MCF 10A (cell line): ENCODE data around the gene DNM3. TPM values are rescaled to one million over a fixed set of nuclear protein-coding genes. Genes with fewer than 3 reads are reported as not detected.
A peak's percentile ranks its signal among the peaks of the same experiment; 100 is the strongest.

Experiments
- BruUV-seq: library from RNA; stranded (reverse); fragments of 400-500 nt; replicated peaks from 2 replicates; lab custom pipeline; 2021; lab: Mats Ljungman, UMichigan
- CTCF ChIA-PET: fragments of 300-600 bp; sonication (Branson Sonifier 250); formaldehyde crosslinking; extraction: SDS; loops from one replicate; lab custom pipeline; 2021; ENCODE audit warnings: antibody characterized with exemption, inconsistent platforms; lab: Yijun Ruan, JAX
- POLR2A ChIA-PET: fragments of 300-600, 350-650 bp; sonication (Branson Sonifier 250); formaldehyde crosslinking; extraction: SDS; loops from one replicate; lab custom pipeline; 2020; ENCODE audit warnings: antibody characterized with exemption, inconsistent platforms; lab: Yijun Ruan, JAX
- DNase-seq: peaks from one replicate; pipeline ENCODE4 v3.0.0-alpha.2; 2018; ENCODE audit not compliant: unreplicated experiment
- H3K27ac Mint-ChIP-seq: one replicate; pipeline ENCODE4 v1.8.0; 2022; ENCODE audit warnings: mild to moderate bottlenecking, low read depth, mixed read lengths; ENCODE audit not compliant: unreplicated experiment
- H3K27me3 Mint-ChIP-seq: one replicate; pipeline ENCODE4 v1.8.0; 2022; ENCODE audit warnings: mixed read lengths; ENCODE audit not compliant: insufficient read depth, unreplicated experiment
- H3K36me3 Mint-ChIP-seq: one replicate; pipeline ENCODE4 v1.8.0; 2022; ENCODE audit warnings: mild to moderate bottlenecking, moderate library complexity, mixed read lengths; ENCODE audit not compliant: insufficient read depth, unreplicated experiment
- H3K4me1 Mint-ChIP-seq: one replicate; pipeline ENCODE4 v1.8.0; 2022; ENCODE audit warnings: mixed read lengths; ENCODE audit not compliant: insufficient read depth, unreplicated experiment
- H3K4me3 Mint-ChIP-seq: one replicate; pipeline ENCODE4 v1.8.0; 2022; ENCODE audit warnings: mild to moderate bottlenecking, moderate library complexity, mixed read lengths; ENCODE audit not compliant: unreplicated experiment
- H3K9me3 Mint-ChIP-seq: one replicate; pipeline ENCODE4 v1.8.0; 2022; ENCODE audit warnings: mixed read lengths; ENCODE audit not compliant: unreplicated experiment
- CTCF ChIP-seq: fragments of 200-600 bp; IDR thresholded peaks from one replicate; pipeline ENCODE4 v1.8.0; 2022; ENCODE audit warnings: antibody characterized with exemption, mild to moderate bottlenecking; ENCODE audit not compliant: unreplicated experiment
- intact Hi-C: fragments of 100-400 bp; cut with micrococcal nuclease; formaldehyde crosslinking; loops from 2 replicates; pipeline ENCODE4 v1.14.1; 2022
- total RNA-seq: library from RNA; stranded (reverse); gene quantifications from 2 replicates; pipeline ENCODE4 v1.2.3, GENCODE V29; 2022

Gene DNM3
- total RNA-seq, 1 experiment from 2014 or later: 0.68 TPM

DNA sequence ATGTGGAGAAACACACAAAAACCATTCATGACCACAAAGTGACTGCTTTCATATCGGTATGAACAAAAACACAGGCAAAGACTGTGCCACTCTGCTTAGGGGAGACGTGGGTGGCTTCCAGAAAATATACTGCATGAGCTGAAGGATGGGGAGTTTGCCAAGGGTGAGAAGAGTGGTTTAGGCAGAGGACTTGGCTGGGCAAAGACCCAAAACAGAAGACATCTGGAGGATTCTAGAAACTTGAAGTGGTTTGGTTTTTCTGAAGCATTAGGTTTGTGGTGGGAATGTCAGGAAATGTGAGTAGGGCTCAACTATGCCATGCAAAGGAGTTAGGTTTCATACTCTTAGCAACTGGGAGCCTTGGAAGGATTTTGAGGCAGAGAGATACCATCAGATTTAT lies 26.6 kb upstream of the DNM3 start:
- intact Hi-C loops: no loop called here
- no peak for TF ChIP-seq CTCF
- no peaks in the 10 kb centered on the region for H3K9me3 Mint-ChIP-seq
- H3K36me3 Mint-ChIP-seq: no peaks in the 10 kb centered on the region
- POLR2A ChIA-PET: no interaction called here
- no peak overlapping the region for H3K4me3 Mint-ChIP-seq
- DNase-seq: peak; percentile 16
- CTCF ChIA-PET: interaction anchor here (4.6 to 5.0 kb wide), 2 partner anchors 14 to 170 kb away, joined by 56 to 82 read pairs; no protein-coding TSS in a partner anchor
- H3K27me3 Mint-ChIP-seq: no peaks in the 10 kb centered on the region
- H3K4me1 Mint-ChIP-seq: peaks cover 32% of the 10 kb centered on the region
- no TSS peak for BruUV-seq
- no peak overlapping the region for H3K27ac Mint-ChIP-seq

DNA sequence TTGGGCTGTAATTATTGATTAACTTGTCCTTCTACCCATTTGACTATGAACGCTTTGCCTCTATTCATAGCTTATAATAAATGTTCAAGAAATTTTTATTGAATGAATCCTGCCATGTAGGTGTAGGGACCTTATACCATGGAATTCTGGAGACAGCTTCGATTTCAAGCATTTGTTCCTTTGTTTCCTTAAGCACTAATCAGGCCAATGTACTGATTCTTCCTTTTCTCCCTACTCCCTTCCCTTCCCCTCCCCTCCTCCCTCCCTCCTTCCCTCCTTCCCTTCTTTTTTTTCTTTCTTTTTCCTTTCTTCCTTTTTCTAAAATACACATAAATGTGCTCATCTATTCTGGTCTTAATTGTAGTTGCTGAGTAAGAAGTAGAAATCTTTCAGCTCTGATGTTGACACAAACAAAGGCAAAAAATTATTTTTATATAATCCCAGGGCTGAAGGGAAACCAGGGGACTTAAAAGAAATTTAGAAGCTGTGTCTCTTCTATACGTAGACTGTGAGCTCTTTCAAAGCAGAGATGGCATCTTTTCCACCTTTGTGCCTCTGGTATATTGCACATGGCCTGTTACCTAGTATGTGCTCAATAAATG lies 24.9 kb upstream of the DNM3 start:
- DNase-seq: no peak
- ChIA-PET POLR2A (interaction anchor here (0.9 to 2.3 kb wide), 5 partner anchors 25 to 75 kb away, joined by 4 to 18 read pairs (median 6); partner anchors contain the start of genes DNM3, METTL13 and VAMP4), CTCF (interaction anchor here (0.9 to 5.0 kb wide), 6 partner anchors 13 to 186 kb away, joined by 4 to 82 read pairs (median 6); no protein-coding TSS in a partner anchor)
- no peaks in the 10 kb centered on the region for H3K9me3 Mint-ChIP-seq
- no peak overlapping the region for H3K4me3 Mint-ChIP-seq
- peak overlapping the region; percentile 90 for H3K27ac Mint-ChIP-seq
- no TSS peak for BruUV-seq
- intact Hi-C loops: no loop called here
- H3K36me3 Mint-ChIP-seq: no peaks in the 10 kb centered on the region
- no peaks in the 10 kb centered on the region for H3K27me3 Mint-ChIP-seq
- peaks cover 23% of the 10 kb centered on the region for H3K4me1 Mint-ChIP-seq
- no peak for TF ChIP-seq CTCF

DNA sequence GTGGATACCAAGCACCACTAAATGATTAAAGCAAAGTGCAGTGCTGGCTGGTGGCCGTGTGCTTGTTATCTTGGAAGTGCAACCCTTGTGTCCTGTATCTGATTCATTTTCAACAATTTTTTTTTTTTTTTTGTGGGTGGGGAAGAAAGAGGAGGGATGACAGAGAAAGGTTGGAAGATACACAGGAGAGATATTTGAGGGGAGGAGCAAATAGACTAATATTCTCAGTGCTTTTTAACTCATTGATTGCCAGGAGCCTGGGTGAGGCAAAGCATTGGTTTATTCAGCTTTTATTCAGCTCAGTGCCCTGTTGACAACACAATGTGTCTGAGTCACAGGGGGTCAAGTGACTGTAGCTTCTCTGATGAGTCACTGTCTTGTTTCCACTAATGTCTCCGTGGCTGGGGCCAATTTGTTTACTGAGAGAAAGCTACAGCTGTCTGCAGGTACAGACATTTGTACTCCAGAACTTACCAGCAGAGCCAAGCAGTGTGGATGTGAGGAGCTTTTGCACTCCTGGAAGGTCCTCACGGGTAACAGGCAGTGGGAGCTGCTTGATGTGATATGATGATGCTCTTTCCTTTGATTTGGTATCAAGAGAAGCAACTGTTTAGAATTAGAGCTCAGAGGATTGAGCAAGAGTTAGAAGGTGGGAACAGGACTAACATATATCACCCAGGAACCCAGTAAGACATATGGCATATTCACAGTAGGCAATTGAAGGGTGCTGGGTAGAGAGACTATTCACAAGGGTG lies 23.6 kb upstream of the DNM3 start:
- H3K4me3 Mint-ChIP-seq: peak overlapping the region; percentile 3
- no peaks in the 10 kb centered on the region for H3K9me3 Mint-ChIP-seq
- no peaks in the 10 kb centered on the region for H3K27me3 Mint-ChIP-seq
- peaks cover 23% of the 10 kb centered on the region for H3K4me1 Mint-ChIP-seq
- intact Hi-C loops: no loop called here
- BruUV-seq: no TSS peak
- peak; percentile 94 for DNase-seq
- no peak for TF ChIP-seq CTCF
- CTCF ChIA-PET: interaction anchor here (0.6 to 5.0 kb wide), 17 partner anchors 11 to 902 kb away, joined by 3 to 82 read pairs (median 4); no protein-coding TSS in a partner anchor
- POLR2A ChIA-PET: interaction anchor here (0.6 to 2.3 kb wide), 18 partner anchors 8 to 542 kb away, joined by 3 to 18 read pairs (median 4); partner anchors contain the start of genes DNM3, METTL13 and VAMP4
- H3K36me3 Mint-ChIP-seq: no peaks in the 10 kb centered on the region
- peak overlapping the region; percentile 90 for H3K27ac Mint-ChIP-seq

GRCh38 chr1:171819946-171820345 lies 21.4 kb upstream of the DNM3 start:
- intact Hi-C loops: no loop called here
- Mint-ChIP-seq H3K27ac (no peak overlapping the region), H3K4me3 (no peak overlapping the region), H3K36me3 (no peaks in the 10 kb centered on the region), H3K27me3 (no peaks in the 10 kb centered on the region), H3K4me1 (peaks cover 23% of the 10 kb centered on the region), H3K9me3 (peaks cover 3% of the 10 kb centered on the region)
- no TSS peak for BruUV-seq
- no peak for TF ChIP-seq CTCF
- DNase-seq: no peak
- CTCF ChIA-PET: interaction anchor here (0.9 to 1.4 kb wide), 4 partner anchors 19 to 165 kb away, joined by 3 to 16 read pairs (median 6); no protein-coding TSS in a partner anchor
- POLR2A ChIA-PET: interaction anchor here (0.7 kb wide), 1 partner anchor 78 kb away, joined by 5 read pairs; the partner anchor contains the start of gene VAMP4
